PC-9 (cell line): Measurements from ENCODE around the gene URM1.

Experiments
- CTCF ChIP-seq: fragments of 200-600 bp; sonication (generic); conservative IDR thresholded peaks from 2 replicates; pipeline ENCODE4 v1.6.1; 2017; ENCODE audit warnings: mixed run types, antibody characterized with exemption, mild to moderate bottlenecking, moderate library complexity
- EZH2 ChIP-seq: fragments of 200-600 bp; sonication (generic); IDR thresholded peaks from 2 replicates; pipeline ENCODE4 v1.8.0; 2017; ENCODE audit warnings: antibody characterized with exemption, low read depth

GRCh38 chr9:128420060-128420650 is 49.0 kb downstream of the URM1 start:
- TF ChIP-seq EZH2 (no peak), CTCF (peak; percentile 85)
